H9 (cell line): ENCODE data around the gene CHD9. TPM values are rescaled to one million over a fixed set of nuclear protein-coding genes. Genes with fewer than 3 reads are reported as not detected.
"Not testable (repeated sequence)": the region's sequence is repeated elsewhere in the genome, so short reads cannot be mapped to it uniquely, and the experiment has no call there.

Source experiments
- DNase-seq: peaks from one replicate; pipeline ENCODE4 v3.0.0-alpha.2; 2017
- H2AFZ ChIP-seq: one replicate; pipeline ENCODE4 v1.6.1; 2013; ENCODE audit warnings: mild to moderate bottlenecking, low read length, control low read depth, moderate library complexity
- H2AK5ac ChIP-seq: 2 replicates; pipeline ENCODE4 v1.6.1; 2013; ENCODE audit warnings: low read length, control low read depth, mixed read lengths; ENCODE audit not compliant: insufficient read length
- H2BK120ac ChIP-seq: one replicate; pipeline ENCODE4 v1.6.1; 2013; ENCODE audit warnings: low read depth, mild to moderate bottlenecking, low read length, control low read depth, inconsistent platforms; ENCODE audit not compliant: poor library complexity, severe bottlenecking
- H2BK12ac ChIP-seq: 2 replicates; pipeline ENCODE4 v1.6.1; 2013; ENCODE audit warnings: low read length, control low read depth, mixed read lengths, low read depth; ENCODE audit not compliant: insufficient read length
- H2BK15ac ChIP-seq: 2 replicates; pipeline ENCODE4 v1.6.1; 2013; ENCODE audit warnings: low read depth, low read length, control low read depth
- H2BK20ac ChIP-seq: one replicate; pipeline ENCODE4 v1.6.1; 2013; ENCODE audit warnings: low read depth, mild to moderate bottlenecking, low read length, control low read depth, inconsistent platforms; ENCODE audit not compliant: poor library complexity, severe bottlenecking
- H2BK5ac ChIP-seq: 2 replicates; pipeline ENCODE4 v1.6.1; 2013; ENCODE audit warnings: low read length, control low read depth, mixed read lengths; ENCODE audit not compliant: insufficient read length
- H3K14ac ChIP-seq: 2 replicates; pipeline ENCODE4 v1.6.1; 2013; ENCODE audit warnings: low read length, control low read depth; ENCODE audit not compliant: insufficient read depth
- H3K18ac ChIP-seq: 2 replicates; pipeline ENCODE4 v1.6.1; 2013; ENCODE audit warnings: low read depth, mild to moderate bottlenecking, mixed read lengths, low read length, control low read depth; ENCODE audit not compliant: insufficient read length
- H3K23ac ChIP-seq: 2 replicates; pipeline ENCODE4 v1.6.1; 2013; ENCODE audit warnings: low read length, control low read depth, mixed read lengths, low read depth; ENCODE audit not compliant: insufficient read length
- H3K23me2 ChIP-seq: 2 replicates; pipeline ENCODE4 v1.6.1; 2013; ENCODE audit warnings: low read depth, mild to moderate bottlenecking, mixed read lengths, low read length, control low read depth; ENCODE audit not compliant: insufficient read length, poor library complexity, severe bottlenecking
- H3K27ac ChIP-seq: 2 replicates; pipeline ENCODE4 v1.5.1; 2013; ENCODE audit warnings: low read length, control low read depth, mixed read lengths, low read depth; ENCODE audit not compliant: insufficient read length
- H3K27me3 ChIP-seq: 2 replicates; pipeline ENCODE4 v1.6.1; 2013; ENCODE audit warnings: low read length, control low read depth, inconsistent platforms; ENCODE audit not compliant: insufficient read depth
- H3K4ac ChIP-seq: 2 replicates; pipeline ENCODE4 v1.6.1; 2013; ENCODE audit warnings: low read depth, mild to moderate bottlenecking, control low read depth, inconsistent platforms, low read length, moderate library complexity
- H3K4me1 ChIP-seq: 2 replicates; pipeline ENCODE4 v1.6.1; 2013; ENCODE audit warnings: low read length, control low read depth, inconsistent platforms; ENCODE audit not compliant: insufficient read depth
- H3K4me2 ChIP-seq: 2 replicates; pipeline ENCODE4 v1.6.1; 2013; ENCODE audit warnings: low read length, control low read depth, mixed read lengths; ENCODE audit not compliant: insufficient read length, insufficient read depth
- H3K56ac ChIP-seq: 2 replicates; pipeline ENCODE4 v1.6.1; 2013; ENCODE audit warnings: low read depth, mild to moderate bottlenecking, mixed read lengths, low read length, control low read depth; ENCODE audit not compliant: insufficient read length
- H3K79me1 ChIP-seq: 2 replicates; pipeline ENCODE4 v1.6.1; 2013; ENCODE audit warnings: low read depth, mild to moderate bottlenecking, moderate library complexity, low read length, control low read depth, inconsistent platforms; ENCODE audit not compliant: insufficient read depth, poor library complexity, severe bottlenecking
- H3K79me2 ChIP-seq: 2 replicates; pipeline ENCODE4 v1.6.1; 2013; ENCODE audit warnings: low read length, control low read depth, inconsistent platforms; ENCODE audit not compliant: insufficient read depth
- H3K9ac ChIP-seq: 2 replicates; pipeline ENCODE4 v1.6.1; 2013; ENCODE audit warnings: low read length, control low read depth, mixed read lengths; ENCODE audit not compliant: insufficient read length; ENCODE audit errors: extremely low read depth
- H3K9me3 ChIP-seq: one replicate; pipeline ENCODE4 v1.6.1; 2013; ENCODE audit warnings: low read depth, low read length, inconsistent platforms; ENCODE audit not compliant: control insufficient read depth
- H3T11ph ChIP-seq: one replicate; pipeline ENCODE4 v1.6.1; 2013; ENCODE audit warnings: mild to moderate bottlenecking, low read length, control low read depth, inconsistent platforms
- H4K20me1 ChIP-seq: one replicate; pipeline ENCODE4 v1.6.1; 2013; ENCODE audit not compliant: control insufficient read depth, insufficient read length, insufficient read depth
- H4K5ac ChIP-seq: 2 replicates; pipeline ENCODE4 v1.6.1; 2013; ENCODE audit warnings: low read depth, mild to moderate bottlenecking, mixed read lengths, low read length, control low read depth; ENCODE audit not compliant: insufficient read length
- H4K8ac ChIP-seq: replicated peaks from 2 replicates; pipeline ENCODE4 v1.6.1; 2013; ENCODE audit warnings: low read length, control low read depth, mixed read lengths, low read depth; ENCODE audit not compliant: insufficient read length
- H4K91ac ChIP-seq: 2 replicates; pipeline ENCODE4 v1.6.1; 2013; ENCODE audit warnings: low read depth, mild to moderate bottlenecking, moderate library complexity, mixed read lengths, low read length, control low read depth; ENCODE audit not compliant: insufficient read length
- H3K27ac Mint-ChIP-seq, 3 experiments: 2 replicates in 2 of 3; 3 replicates in 1 of 3; pipeline ENCODE4 v1.8.0; 2020 to 2021; ENCODE audit warnings: mixed read lengths in 3 of 3, mild to moderate bottlenecking in 1 of 3, moderate library complexity in 1 of 3
- H3K27me3 Mint-ChIP-seq: 2 replicates; pipeline ENCODE4 v1.8.0; 2021; ENCODE audit warnings: low read depth, mild to moderate bottlenecking, moderate library complexity, mixed read lengths
- H3K36me3 Mint-ChIP-seq, 3 experiments: 2 replicates in 2 of 3; 3 replicates in 1 of 3; pipeline ENCODE4 v1.8.0; 2020 to 2021; ENCODE audit warnings: low read depth in 3 of 3, mixed read lengths in 3 of 3; ENCODE audit not compliant: insufficient read depth in 1 of 3
- H3K4me1 Mint-ChIP-seq, 2 experiments: 2 replicates each; pipeline ENCODE4 v1.8.0; 2020; ENCODE audit warnings: mixed read lengths in 2 of 2
- H3K4me3 Mint-ChIP-seq, 2 experiments: 2 replicates in 1 of 2; 3 replicates in 1 of 2; pipeline ENCODE4 v1.8.0; 2020 to 2021; ENCODE audit warnings: mild to moderate bottlenecking in 2 of 2, mixed read lengths in 2 of 2, moderate library complexity in 1 of 2
- H3K9me3 Mint-ChIP-seq, 2 experiments: 2 replicates in 1 of 2; 3 replicates in 1 of 2; pipeline ENCODE4 v1.8.0; 2020; ENCODE audit warnings: mild to moderate bottlenecking in 2 of 2, mixed read lengths in 2 of 2, moderate library complexity in 1 of 2
- WGBS: extraction: QIAGEN DNeasy Blood & Tissue Kit; methylation state at CpG from one replicate; pipeline ENCODE4 v1.1.7; 2013; ENCODE audit warnings: missing lambda C conversion rate, low lambda C conversion rate, mixed read lengths; ENCODE audit not compliant: insufficient read length; ENCODE audit errors: extremely low coverage; 5-methylcytosine and 5-hydroxymethylcytosine counted together
- total RNA-seq: library from RNA; stranded (reverse); gene quantifications from 2 replicates; pipeline ENCODE4 v1.2.1, GENCODE V29; 2021
- TF ChIP-seq, protein P1 (sequence below): fragments of 200-600 bp; sonication (generic); conservative IDR thresholded peaks from 3 replicates; pipeline ENCODE4 v1.8.0; 2021; ENCODE audit warnings: antibody characterized with exemption, mild to moderate bottlenecking

The CHD9 gene
- total RNA-seq, 1 experiment from 2014 or later, result 46.2 TPM

DNA sequence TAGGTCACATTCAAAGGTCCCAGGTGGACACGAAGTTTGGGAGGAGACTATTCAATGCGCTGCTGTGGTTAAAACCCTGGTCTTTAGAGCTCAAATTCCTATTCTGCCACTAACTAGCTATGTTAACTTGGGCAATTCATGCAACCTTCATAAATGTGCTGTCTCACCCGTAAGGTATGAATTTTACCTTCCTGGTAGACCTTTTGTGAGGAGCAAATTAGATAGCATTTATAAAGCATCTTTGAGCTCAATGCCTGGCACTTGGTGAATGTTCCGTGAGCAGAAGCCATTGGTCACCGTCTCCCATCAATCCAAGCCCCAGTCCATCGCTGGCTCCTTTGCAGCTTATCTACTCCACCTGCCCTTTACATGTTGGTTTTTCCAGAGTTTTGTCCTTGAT lies 18.7 kb upstream of the CHD9 start:
- H3K4ac ChIP-seq, result no peak overlapping the region
- H2BK120ac ChIP-seq, result no peak overlapping the region
- Mint-ChIP-seq H3K9me3 (peaks cover 32 to 35% of the 10 kb centered on the region in 2 experiments), H3K4me1 (peaks cover 41 to 47% of the 10 kb centered on the region in 2 experiments), H3K27me3 (peaks cover 3% of the 10 kb centered on the region; the same call in 1 of the 2 replicates), H3K27ac (no peak overlapping the region), H3K36me3 (peaks cover 23 to 38% (median 33%) of the 10 kb centered on the region in 3 experiments), H3K4me3 (no peak overlapping the region)
- no peaks in the 10 kb centered on the region for H3K27me3 ChIP-seq
- no peak for DNase-seq
- H3K27ac ChIP-seq, result no peak overlapping the region
- TF ChIP-seq, protein P1, sequence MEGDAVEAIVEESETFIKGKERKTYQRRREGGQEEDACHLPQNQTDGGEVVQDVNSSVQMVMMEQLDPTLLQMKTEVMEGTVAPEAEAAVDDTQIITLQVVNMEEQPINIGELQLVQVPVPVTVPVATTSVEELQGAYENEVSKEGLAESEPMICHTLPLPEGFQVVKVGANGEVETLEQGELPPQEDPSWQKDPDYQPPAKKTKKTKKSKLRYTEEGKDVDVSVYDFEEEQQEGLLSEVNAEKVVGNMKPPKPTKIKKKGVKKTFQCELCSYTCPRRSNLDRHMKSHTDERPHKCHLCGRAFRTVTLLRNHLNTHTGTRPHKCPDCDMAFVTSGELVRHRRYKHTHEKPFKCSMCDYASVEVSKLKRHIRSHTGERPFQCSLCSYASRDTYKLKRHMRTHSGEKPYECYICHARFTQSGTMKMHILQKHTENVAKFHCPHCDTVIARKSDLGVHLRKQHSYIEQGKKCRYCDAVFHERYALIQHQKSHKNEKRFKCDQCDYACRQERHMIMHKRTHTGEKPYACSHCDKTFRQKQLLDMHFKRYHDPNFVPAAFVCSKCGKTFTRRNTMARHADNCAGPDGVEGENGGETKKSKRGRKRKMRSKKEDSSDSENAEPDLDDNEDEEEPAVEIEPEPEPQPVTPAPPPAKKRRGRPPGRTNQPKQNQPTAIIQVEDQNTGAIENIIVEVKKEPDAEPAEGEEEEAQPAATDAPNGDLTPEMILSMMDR, result no peak
- H2BK20ac ChIP-seq, result no peak overlapping the region
- H2BK15ac ChIP-seq, result no peak overlapping the region
- no peak overlapping the region for H2BK12ac ChIP-seq
- H3K18ac ChIP-seq, result no peak overlapping the region
- no peak overlapping the region for H3K23ac ChIP-seq
- peaks cover 4% of the 10 kb centered on the region for H3K4me1 ChIP-seq
- H3K79me1 ChIP-seq, result no peaks in the 10 kb centered on the region
- H3K14ac ChIP-seq, result no peak overlapping the region
- H3T11ph ChIP-seq, result no peak overlapping the region
- no peaks in the 10 kb centered on the region for H3K23me2 ChIP-seq
- no peak overlapping the region for H2BK5ac ChIP-seq
- no peak overlapping the region for H3K9ac ChIP-seq
- no peaks in the 10 kb centered on the region for H4K20me1 ChIP-seq
- no peaks in the 10 kb centered on the region for H3K79me2 ChIP-seq
- no peak overlapping the region for H2AFZ ChIP-seq
- H4K8ac ChIP-seq, result no peak overlapping the region
- H3K9me3 ChIP-seq, result peaks cover 17% of the 10 kb centered on the region
- H3K56ac ChIP-seq, result no peak overlapping the region
- H3K4me2 ChIP-seq, result no peak overlapping the region
- H4K5ac ChIP-seq, result no peak overlapping the region
- H4K91ac ChIP-seq, result no peak overlapping the region
- H2AK5ac ChIP-seq, result no peak overlapping the region
- no CpG with 5 or more reads among the region's 6 CpGs for WGBS

DNA sequence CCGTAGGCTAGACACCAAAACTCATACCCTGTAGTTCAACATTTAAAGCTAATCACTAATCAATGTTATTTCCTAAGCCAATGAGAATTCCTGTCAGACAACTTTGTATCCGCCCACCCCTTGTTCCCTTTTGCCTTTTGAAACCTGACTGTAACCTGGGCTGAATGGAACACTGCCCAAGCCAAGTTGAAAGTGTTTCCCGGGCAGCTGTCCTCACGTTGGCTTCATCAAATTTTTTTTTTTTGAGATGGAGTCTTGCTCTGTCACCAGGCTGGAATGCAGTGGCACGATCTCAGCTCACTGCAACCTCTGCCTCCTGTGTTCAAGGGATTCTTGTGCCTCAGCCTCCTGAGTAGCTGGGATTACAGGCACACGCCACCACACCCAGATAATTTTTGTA lies 18.1 kb upstream of the CHD9 start:
- H4K91ac ChIP-seq, H3K14ac ChIP-seq, H2AFZ ChIP-seq, H3K79me1 ChIP-seq, H3K4me2 ChIP-seq, H2BK20ac ChIP-seq, H3K27ac Mint-ChIP-seq, H3K27me3 ChIP-seq, H3K27me3 Mint-ChIP-seq, H3K4me3 Mint-ChIP-seq, DNase-seq, H2BK15ac ChIP-seq, H3K18ac ChIP-seq, H4K8ac ChIP-seq, H3K4me1 ChIP-seq, H3K27ac ChIP-seq, H3K79me2 ChIP-seq, H4K5ac ChIP-seq, H4K20me1 ChIP-seq, H2BK5ac ChIP-seq, H3T11ph ChIP-seq, H2AK5ac ChIP-seq, H3K56ac ChIP-seq, H2BK12ac ChIP-seq, H3K23me2 ChIP-seq, H3K23ac ChIP-seq, H3K4ac ChIP-seq, H2BK120ac ChIP-seq, H3K9ac ChIP-seq: not testable (repeated sequence)
- Mint-ChIP-seq H3K9me3 (peaks cover 32 to 33% of the 10 kb centered on the region in 2 experiments), H3K36me3 (peaks cover 23 to 38% (median 33%) of the 10 kb centered on the region in 3 experiments), H3K4me1 (peaks cover 41 to 47% of the 10 kb centered on the region in 2 experiments)
- peaks cover 17% of the 10 kb centered on the region for H3K9me3 ChIP-seq
- no CpG with 5 or more reads among the region's 6 CpGs for WGBS
